Hepatocyte (in vitro differentiated cells): ENCODE data around the gene ODC1. TPM values are rescaled to one million over a fixed set of nuclear protein-coding genes. Genes with fewer than 3 reads are reported as not detected.

Experiments used
- DNase-seq: peaks from one replicate; pipeline ENCODE4 v3.0.0-alpha.2; 2016; ENCODE audit warnings: low spot score
- H2AFZ ChIP-seq: fragments of 200-600 bp; sonication (generic); 2 replicates; pipeline ENCODE4 v1.6.0; 2016; ENCODE audit warnings: antibody characterized with exemption, mild to moderate bottlenecking
- H3K27ac ChIP-seq: fragments of 200-600 bp; sonication (generic); 2 replicates; pipeline ENCODE4 v1.5.1; 2016; ENCODE audit warnings: mild to moderate bottlenecking
- H3K27me3 ChIP-seq: fragments of 200-600 bp; sonication (generic); 2 replicates; pipeline ENCODE4 v1.6.1; 2016
- H3K36me3 ChIP-seq: fragments of 200-600 bp; sonication (generic); replicated peaks from 2 replicates; pipeline ENCODE4 v1.5.1; 2016; ENCODE audit warnings: low read depth; ENCODE audit not compliant: insufficient read depth
- H3K4me1 ChIP-seq: fragments of 200-600 bp; sonication (generic); 2 replicates; pipeline ENCODE4 v1.5.1; 2016; ENCODE audit warnings: mild to moderate bottlenecking, moderate library complexity; ENCODE audit not compliant: insufficient read depth
- H3K4me2 ChIP-seq: fragments of 200-600 bp; sonication (generic); 2 replicates; pipeline ENCODE4 v1.6.0; 2016
- H3K4me3 ChIP-seq: fragments of 200-600 bp; sonication (generic); 2 replicates; pipeline ENCODE4 v1.5.1; 2016; ENCODE audit warnings: mild to moderate bottlenecking
- H3K79me2 ChIP-seq: fragments of 200-600 bp; sonication (generic); 2 replicates; pipeline ENCODE4 v1.6.0; 2017; ENCODE audit warnings: mild to moderate bottlenecking
- H3K9me2 ChIP-seq: fragments of 200-600 bp; sonication (generic); replicated peaks from 2 replicates; pipeline ENCODE4 v1.6.0; 2017; ENCODE audit warnings: mild to moderate bottlenecking; ENCODE audit not compliant: insufficient read depth
- H3K9me3 ChIP-seq: fragments of 200-600 bp; sonication (generic); 2 replicates; pipeline ENCODE4 v1.5.1; 2016; ENCODE audit warnings: low read depth, mild to moderate bottlenecking
- H4K20me1 ChIP-seq: fragments of 200-600 bp; sonication (generic); 2 replicates; pipeline ENCODE4 v1.6.0; 2016; ENCODE audit warnings: mild to moderate bottlenecking; ENCODE audit not compliant: insufficient read depth, poor library complexity, severe bottlenecking
- EZH2 ChIP-seq: fragments of 200-600 bp; sonication (generic); IDR thresholded peaks from 2 replicates; pipeline ENCODE4 v1.6.1; 2016; ENCODE audit warnings: antibody characterized with exemption, mild to moderate bottlenecking, borderline replicate concordance
- EZH2phosphoT487 ChIP-seq: fragments of 200-600 bp; sonication (generic); IDR thresholded peaks from one replicate; pipeline ENCODE4 v1.6.1; 2018; ENCODE audit warnings: antibody characterized with exemption, mild to moderate bottlenecking, low read depth, moderate library complexity; ENCODE audit not compliant: unreplicated experiment, severe bottlenecking
- WGBS: methylation state at CpG from one replicate; pipeline ENCODE4 v1.1.6; 2016; ENCODE audit warnings: low lambda C conversion rate; ENCODE audit errors: missing lambda C conversion rate; 5-methylcytosine and 5-hydroxymethylcytosine counted together
- polyA plus RNA-seq: library from polyadenylated mRNA; unstranded; fragments of >200 nt; fragmentation: Nextera tagmentation; extraction: Ambion mirVana; gene quantifications from 2 replicates; pipeline ENCODE4 v1.2.1, GENCODE V29; 2016
- total RNA-seq: library from RNA; depleted of rRNA; stranded (reverse); fragments of >200 nt; gene quantifications from 2 replicates; pipeline ENCODE4 v1.2.3, GENCODE V29; 2014
- TF ChIP-seq, protein P1 (sequence below): fragments of 200-600 bp; sonication (generic); IDR thresholded peaks from 2 replicates; pipeline ENCODE4 v1.5.1; 2016; ENCODE audit warnings: antibody characterized with exemption, mild to moderate bottlenecking; ENCODE audit not compliant: poor library complexity

ODC1 gene
- total and polyA plus RNA-seq, 2 experiments from 2014 or later: 92.8 to 165 TPM

DNA sequence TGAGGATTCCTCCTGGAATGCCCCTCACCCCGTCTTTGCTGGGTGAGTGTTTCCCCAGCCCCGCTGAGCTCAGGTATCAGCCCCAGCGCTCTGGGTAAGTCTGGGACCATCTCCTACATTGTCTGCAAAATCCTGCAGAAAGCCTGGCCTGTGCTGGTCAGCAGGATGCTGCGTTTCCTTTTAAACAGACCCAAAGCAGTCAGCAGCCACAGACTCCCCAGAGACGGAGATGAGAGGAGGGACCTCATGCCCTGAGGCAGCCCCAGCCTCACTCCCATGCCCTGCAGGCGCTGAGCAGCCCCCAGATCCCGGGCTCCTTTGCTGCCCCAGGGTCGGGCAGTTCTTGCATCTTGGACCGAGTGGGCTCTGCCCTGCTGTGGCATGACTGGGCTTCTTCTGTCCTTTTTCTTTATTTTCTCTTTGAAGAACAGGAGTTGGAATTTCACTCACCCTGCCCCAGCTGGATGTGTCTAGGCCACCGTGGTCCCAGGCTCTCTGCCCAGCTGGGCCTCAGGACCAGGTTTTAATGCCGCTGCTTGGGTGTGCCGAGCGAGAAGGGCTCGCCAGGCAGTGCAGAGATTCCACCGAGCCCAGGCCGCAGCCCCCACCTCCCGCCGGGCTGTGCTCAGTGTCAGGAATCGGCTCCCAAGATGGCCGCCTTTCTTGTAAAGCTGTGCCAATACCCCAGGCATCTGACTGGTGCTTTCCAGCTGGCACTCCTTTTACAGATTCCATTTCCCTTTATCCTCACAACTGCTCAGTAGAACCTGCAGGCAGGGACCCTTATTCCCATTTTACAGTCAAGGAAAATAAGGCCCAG is 43.6 kb downstream of the ODC1 start:
- WGBS: 90% methylated on average over 20 of the region's 20 CpGs
- no peak overlapping the region for H3K4me2 ChIP-seq
- TF ChIP-seq, protein P1, sequence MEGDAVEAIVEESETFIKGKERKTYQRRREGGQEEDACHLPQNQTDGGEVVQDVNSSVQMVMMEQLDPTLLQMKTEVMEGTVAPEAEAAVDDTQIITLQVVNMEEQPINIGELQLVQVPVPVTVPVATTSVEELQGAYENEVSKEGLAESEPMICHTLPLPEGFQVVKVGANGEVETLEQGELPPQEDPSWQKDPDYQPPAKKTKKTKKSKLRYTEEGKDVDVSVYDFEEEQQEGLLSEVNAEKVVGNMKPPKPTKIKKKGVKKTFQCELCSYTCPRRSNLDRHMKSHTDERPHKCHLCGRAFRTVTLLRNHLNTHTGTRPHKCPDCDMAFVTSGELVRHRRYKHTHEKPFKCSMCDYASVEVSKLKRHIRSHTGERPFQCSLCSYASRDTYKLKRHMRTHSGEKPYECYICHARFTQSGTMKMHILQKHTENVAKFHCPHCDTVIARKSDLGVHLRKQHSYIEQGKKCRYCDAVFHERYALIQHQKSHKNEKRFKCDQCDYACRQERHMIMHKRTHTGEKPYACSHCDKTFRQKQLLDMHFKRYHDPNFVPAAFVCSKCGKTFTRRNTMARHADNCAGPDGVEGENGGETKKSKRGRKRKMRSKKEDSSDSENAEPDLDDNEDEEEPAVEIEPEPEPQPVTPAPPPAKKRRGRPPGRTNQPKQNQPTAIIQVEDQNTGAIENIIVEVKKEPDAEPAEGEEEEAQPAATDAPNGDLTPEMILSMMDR: no peak
- TF ChIP-seq EZH2 (no peak), EZH2phosphoT487 (no peak)
- H3K36me3 ChIP-seq: no peaks in the 10 kb centered on the region
- H3K27me3 ChIP-seq: no peaks in the 10 kb centered on the region
- H3K9me2 ChIP-seq: no peaks in the 10 kb centered on the region
- no peak overlapping the region for H2AFZ ChIP-seq
- no peak for DNase-seq
- no peaks in the 10 kb centered on the region for H3K9me3 ChIP-seq
- no peaks in the 10 kb centered on the region for H4K20me1 ChIP-seq
- H3K4me1 ChIP-seq: peaks cover 23% of the 10 kb centered on the region
- no peak overlapping the region for H3K4me3 ChIP-seq
- H3K27ac ChIP-seq: no peak overlapping the region
- no peaks in the 10 kb centered on the region for H3K79me2 ChIP-seq

DNA sequence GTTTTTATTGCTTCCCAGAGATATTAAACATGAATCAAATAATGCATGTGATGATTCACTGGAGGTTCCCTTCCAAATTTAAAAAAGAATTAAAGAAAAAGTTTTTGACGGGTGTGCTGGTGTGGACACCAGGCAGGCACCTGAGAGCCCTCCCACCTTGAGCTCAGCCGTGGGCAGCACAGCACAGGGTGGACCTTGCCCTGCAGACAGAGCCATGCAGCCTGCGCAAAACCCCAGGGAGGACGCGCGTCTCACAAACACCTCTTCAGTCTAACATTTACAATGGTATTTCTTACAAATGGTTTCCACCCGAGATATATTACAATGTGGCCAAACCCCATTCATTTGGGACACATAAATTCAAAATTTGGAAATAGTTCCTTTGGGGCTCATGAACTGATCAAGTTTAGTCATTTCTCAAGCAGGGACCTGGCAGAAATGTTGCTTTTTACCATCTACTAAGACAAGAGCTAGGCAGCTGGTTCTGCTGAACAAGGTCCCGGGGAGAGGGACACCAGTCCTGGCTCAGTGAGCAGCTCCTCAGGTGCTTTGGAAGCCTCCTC is 45.4 kb downstream of the ODC1 start:
- no peaks in the 10 kb centered on the region for H4K20me1 ChIP-seq
- H3K79me2 ChIP-seq: no peaks in the 10 kb centered on the region
- no peaks in the 10 kb centered on the region for H3K9me2 ChIP-seq
- no peaks in the 10 kb centered on the region for H3K27me3 ChIP-seq
- H2AFZ ChIP-seq: no peak overlapping the region
- no peak for DNase-seq
- no peak overlapping the region for H3K4me3 ChIP-seq
- H3K27ac ChIP-seq: peak overlapping the region; percentile 63
- H3K36me3 ChIP-seq: no peaks in the 10 kb centered on the region
- peaks cover 16% of the 10 kb centered on the region for H3K4me1 ChIP-seq
- H3K9me3 ChIP-seq: no peaks in the 10 kb centered on the region
- TF ChIP-seq EZH2 (no peak), EZH2phosphoT487 (no peak)
- TF ChIP-seq, protein P1: no peak
- 75% methylated on average over 8 of the region's 8 CpGs for WGBS
- no peak overlapping the region for H3K4me2 ChIP-seq

DNA sequence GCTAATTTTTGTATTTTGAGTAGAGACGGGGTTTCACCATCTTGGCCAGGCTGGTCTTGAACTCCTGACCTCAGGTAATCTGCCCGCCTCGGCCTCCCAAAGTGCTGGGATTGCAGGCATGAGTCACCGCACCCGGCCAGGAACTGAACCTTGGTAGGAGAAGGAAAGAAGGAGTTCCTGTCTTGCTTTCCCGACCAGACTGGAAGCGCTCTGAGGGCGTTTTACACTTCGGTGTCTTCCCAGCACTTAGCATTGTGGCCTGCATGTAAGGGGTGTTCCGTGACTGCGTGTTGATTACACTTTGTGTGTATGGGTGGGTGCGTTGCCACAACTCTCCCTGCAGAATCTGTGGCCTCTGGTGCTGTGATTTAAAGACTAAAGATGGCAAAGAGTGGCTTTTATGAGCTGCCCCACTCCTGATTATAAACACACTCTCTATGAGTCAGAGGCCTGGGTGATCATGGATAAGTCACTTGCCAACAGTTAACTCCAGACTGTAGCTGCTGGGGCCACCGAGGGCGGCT is 46.0 kb downstream of the ODC1 start:
- Histone ChIP-seq H3K4me1 (peaks cover 16% of the 10 kb centered on the region), H3K79me2 (no peaks in the 10 kb centered on the region), H3K9me2 (no peaks in the 10 kb centered on the region), H2AFZ (no peak overlapping the region), H4K20me1 (no peaks in the 10 kb centered on the region), H3K36me3 (no peaks in the 10 kb centered on the region), H3K27ac (peak overlapping the region; percentile 63), H3K9me3 (no peaks in the 10 kb centered on the region), H3K27me3 (no peaks in the 10 kb centered on the region), H3K4me2 (no peak overlapping the region), H3K4me3 (no peak overlapping the region)
- TF ChIP-seq EZH2phosphoT487 (no peak), EZH2 (no peak)
- TF ChIP-seq, protein P1: no peak
- no peak for DNase-seq
- WGBS: 84% methylated on average over 14 of the region's 14 CpGs
